Islet precursor cell (in vitro differentiated cells): Measurements from ENCODE around the gene TCF3.

Experiments
- DNase-seq: peaks from one replicate; pipeline ENCODE4 v3.0.0-alpha.2; 2018

TCF3 gene

GRCh38 chr19:1609103-1609396 is 43.4 kb downstream of the TCF3 start:
- DNase-seq = no peak

- DNase-seq = no peak
These were observed 43.9 kb downstream of the TCF3 start for GRCh38 chr19:1608359-1609102.

DNA sequence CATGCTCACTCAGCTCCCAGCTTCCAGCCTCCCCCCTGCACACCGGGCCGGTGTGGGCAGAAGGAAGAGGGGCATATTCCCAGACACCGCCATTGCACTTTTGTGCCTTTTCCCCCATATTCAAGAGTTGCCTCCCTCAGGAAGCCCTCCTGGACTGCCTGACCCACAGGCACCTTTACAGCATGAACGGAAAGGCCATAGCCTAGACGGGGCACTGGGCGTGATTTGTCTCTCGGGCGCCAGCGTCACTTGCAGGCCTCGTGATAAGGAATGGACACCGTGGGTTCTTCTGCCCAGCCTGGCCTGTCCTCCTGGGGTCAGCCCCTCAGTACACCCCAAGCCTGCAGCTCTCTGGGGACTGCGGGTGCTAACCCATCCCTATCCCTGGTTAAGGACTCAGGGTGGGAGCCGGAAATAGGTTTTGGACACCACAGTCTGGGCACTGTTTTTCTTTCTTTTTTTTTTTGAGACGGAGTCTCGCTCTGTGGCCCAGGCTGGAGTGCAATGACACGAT is 46.2 kb downstream of the TCF3 start:
- DNase-seq = no peak

- peak; percentile 97 for DNase-seq
These were observed 46.9 kb downstream of the TCF3 start, which contains the start of gene UQCR11 for GRCh38 chr19:1605236-1606137. Gene UQCR11, minus strand, starts transcription at chr19:1605462. Its CDS starts 53 bp downstream, at chr19:1605409.

GRCh38 chr19:1602091-1602707 is 50.2 kb downstream of the TCF3 start:
- DNase-seq = no peak

GRCh38 chr19:1601613-1602064 is 50.8 kb downstream of the TCF3 start:
- DNase-seq = no peak

- no peak for DNase-seq
These were observed 53.0 kb downstream of the TCF3 start for GRCh38 chr19:1599460-1599846.

DNA sequence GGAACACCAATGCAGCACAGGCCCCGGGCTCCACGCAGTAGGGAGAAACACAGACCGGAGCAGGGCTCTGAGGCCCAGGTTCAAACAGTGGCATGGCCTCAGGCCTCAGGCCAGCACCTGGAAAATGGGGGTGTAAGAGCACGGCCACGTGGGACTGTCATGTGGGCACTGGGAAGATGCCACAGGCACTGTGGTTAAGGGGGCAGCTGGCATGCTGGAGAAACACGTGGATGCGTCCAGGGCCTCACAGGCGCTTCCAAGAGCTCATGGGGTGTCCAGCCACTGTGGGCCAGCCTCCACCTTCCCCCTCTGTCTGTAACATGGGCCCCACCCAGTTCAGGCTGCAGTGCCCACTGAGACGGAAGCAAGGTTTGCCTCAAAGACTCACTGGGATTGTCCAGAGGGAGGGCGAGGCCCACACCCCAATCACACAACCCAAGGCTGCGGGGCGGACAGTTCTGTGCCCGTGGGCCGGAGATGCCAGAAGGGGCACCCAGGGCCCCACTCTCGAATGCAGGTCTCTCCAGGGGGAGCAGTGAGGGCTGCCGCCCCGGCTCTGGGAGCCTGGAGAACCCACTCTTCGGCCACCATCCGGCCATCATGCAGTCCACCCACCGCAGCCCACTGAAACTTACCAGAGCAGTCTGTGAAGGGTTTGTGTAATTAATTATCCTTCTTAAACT is 53.5 kb downstream of the TCF3 start:
- no peak for DNase-seq

GRCh38 chr19:1593501-1593772 is 59.0 kb downstream of the TCF3 start:
- no peak for DNase-seq

- DNase-seq = peak; percentile 96
These were observed 59.5 kb downstream of the TCF3 start, which contains the start of gene MBD3 for GRCh38 chr19:1592755-1593500. Gene MBD3, minus strand, starts transcription at chr19:1592865. Its CDS starts 234 bp downstream, at chr19:1592631.

GRCh38 chr19:1592024-1592754 is 60.2 kb downstream of the TCF3 start:
- DNase-seq = peak; percentile 89

DNA sequence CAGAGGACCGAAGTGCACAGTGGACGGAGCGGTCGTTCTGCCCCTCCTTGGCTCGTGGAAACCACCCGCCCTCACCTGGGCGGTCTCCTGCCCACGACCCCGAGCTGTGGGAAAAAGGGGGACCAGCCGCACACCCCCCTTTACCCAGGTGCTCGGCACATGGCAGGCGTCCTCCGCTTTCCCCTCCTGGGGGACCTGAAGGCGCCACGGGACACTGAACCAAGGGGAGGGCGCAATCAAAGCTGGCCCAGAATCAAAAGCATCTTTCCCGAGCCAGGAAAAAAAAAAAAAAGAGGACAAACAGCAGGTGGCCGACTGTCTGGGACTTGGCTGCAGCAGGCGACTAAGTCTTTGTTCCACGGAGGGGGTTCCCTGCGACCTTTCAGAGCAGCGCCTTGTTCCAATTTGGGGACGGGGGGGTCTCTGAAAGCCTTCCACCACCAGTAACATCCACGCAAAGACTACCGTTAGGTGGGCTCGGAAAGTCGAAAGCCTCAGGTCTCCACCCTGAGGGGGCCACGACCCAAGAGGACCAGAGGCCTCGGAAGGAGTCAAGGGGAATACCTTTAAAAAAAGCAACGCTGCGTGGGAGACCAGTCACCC is 60.9 kb downstream of the TCF3 start:
- no peak for DNase-seq

GRCh38 chr19:1590641-1591397 is 61.6 kb downstream of the TCF3 start:
- DNase-seq = peak; percentile 68

GRCh38 chr19:1587872-1588271 is 64.5 kb downstream of the TCF3 start:
- DNase-seq = no peak

- no peak for DNase-seq
These were observed 67.2 kb downstream of the TCF3 start for GRCh38 chr19:1585243-1585580.

DNA sequence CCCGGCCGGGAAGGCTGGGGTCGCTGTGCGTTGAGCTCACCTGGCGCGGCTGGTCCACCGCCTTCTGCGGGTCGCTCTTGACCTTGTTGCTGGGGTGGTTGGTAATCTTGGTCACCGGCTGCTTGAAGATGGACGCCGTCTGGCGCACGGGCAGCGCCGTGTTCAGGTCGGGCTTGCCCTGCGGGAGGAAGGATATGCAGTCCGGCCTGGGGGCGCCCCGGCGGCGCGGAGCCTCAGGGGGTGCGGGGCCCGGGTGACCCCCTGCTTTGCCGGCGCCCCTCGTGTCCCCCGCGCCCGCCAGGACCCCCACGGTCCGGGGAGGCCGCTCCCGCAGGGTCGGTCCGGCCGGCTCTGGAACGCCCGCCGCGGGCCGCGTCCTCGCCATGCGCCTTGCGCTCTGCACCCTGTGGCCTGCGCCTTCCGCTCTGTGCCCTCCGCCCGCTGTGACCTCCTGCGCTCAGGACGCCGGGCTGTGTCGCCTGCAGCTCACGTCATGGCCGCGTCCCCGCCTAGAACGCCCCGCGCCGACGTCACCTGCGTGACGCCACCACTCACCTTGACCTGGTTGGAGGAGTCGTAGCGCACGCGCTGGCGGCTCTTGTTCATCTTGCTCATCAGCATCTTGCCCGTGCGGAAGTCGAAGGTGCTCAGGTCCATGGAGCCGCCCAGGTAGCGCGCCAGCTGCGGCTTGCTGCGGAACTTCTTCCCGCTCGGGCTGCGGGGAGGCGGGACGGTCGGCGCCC is 67.7 kb downstream of the TCF3 start:
- DNase-seq = no peak

DNA sequence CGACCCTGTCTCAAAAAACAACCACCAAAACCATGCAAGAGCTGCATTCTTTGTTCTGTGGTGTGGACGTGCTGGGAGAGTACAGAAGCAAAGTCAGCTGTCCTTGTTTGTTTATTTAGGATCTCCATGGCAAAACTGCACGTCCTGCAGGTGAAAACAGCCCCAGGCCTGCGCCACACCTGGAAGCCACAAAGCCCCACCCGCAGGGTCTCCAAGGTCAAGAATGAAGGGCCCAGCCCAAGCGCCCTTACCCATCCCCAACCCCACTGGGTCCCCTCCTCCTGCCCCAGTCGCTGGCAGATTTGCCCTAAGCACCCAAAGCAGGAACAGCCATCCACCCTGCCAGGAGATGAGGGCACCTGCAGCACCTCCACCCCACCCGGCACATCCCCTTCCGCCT is 70.2 kb downstream of the TCF3 start:
- DNase-seq = no peak

DNA sequence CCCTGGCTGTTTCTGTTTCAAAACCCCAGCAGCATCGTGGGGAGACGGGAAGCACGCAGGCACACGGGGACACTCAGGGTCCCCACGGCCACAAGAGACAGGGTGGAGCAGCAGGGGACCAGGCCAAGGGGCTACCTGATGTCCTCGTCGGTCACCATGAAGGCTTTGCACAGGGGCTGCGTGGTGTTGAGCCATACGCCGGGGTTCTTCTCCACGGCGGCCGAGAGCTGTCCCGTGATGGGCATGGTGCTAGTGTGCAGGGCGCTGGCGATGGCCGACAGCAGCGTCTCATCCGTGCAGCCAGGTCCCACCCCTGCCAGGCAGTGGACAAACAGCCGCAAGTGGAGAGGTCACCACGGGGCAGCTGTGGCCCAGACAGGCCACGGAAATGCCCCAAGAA is 71.5 kb downstream of the TCF3 start:
- DNase-seq = no peak

DNA sequence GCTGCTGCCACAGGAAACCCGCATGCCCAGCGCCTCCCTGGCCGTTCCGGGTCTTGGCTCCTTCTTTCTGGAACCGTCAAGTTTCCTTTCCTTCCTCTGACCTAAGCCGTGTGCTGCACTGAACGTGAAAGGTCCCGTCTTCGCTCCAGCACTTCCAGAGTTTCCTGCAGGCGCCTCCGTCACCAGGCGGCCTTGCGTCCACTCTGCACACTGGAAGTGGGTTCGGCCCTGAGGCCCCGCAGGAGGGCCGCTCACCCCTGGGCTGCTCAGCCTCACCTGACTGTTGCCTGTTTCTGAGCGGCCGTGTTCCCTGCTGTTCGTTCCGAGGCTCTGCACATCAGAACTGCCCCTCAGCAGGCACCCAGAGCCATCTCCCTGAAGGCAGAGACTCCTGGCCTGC is 72.0 kb downstream of the TCF3 start:
- DNase-seq = no peak

GRCh38 chr19:1579222-1579621 is 73.2 kb downstream of the TCF3 start:
- no peak for DNase-seq
